Measurements from ENCODE around the gene NELFCD.
"Not testable (repeated sequence)": the region's sequence is repeated elsewhere in the genome, so short reads cannot be mapped to it uniquely, and the experiment has no call there.

The NELFCD gene

DNA sequence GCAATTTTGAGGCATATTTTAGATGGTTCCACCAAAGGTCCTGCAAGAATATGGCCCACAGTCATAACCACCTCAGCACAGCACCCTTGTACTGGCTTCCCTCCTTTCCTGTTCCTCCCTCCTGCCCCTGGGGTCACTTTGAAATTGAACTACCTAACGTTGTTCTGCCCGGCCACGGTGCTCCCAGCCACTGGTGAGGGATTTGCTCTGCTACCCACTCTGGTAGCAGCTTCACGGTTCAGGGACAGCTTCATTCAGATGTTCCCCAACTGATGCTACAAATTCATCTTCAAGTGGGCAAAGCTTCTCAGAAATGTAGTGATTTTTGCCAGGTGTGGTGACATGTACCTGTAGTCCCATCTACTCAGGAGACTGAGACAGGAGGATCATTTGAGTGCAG is 7.9 kb upstream of the NELFCD start:
- DNase-seq (ENCODE audit: low spot score) = no peak

- DNase-seq (ENCODE audit: low spot score) = no peak
Observed at GRCh38 chr20:58973866-58974265, 7.2 kb upstream of the NELFCD start.

DNA sequence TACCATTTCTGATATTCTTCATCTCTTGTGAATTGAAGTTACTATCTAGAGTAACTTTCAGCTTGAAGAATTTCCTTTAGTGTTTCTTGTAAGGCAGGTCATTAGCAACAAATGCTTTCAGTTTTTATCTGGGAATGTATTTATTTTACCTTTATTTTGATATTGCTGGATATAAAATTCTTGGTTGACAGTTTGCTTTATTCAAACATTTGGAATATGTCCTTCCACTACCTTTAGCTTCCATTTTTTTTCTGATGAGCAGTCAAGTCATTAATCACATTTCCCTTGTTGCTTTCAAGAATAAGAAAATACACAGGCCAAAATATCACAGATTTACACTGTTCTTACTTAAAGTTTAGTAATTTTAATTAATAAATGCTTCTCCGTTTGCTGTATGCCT is 5.7 kb upstream of the NELFCD start:
- DNase-seq (ENCODE audit: low spot score) = no peak

DNA sequence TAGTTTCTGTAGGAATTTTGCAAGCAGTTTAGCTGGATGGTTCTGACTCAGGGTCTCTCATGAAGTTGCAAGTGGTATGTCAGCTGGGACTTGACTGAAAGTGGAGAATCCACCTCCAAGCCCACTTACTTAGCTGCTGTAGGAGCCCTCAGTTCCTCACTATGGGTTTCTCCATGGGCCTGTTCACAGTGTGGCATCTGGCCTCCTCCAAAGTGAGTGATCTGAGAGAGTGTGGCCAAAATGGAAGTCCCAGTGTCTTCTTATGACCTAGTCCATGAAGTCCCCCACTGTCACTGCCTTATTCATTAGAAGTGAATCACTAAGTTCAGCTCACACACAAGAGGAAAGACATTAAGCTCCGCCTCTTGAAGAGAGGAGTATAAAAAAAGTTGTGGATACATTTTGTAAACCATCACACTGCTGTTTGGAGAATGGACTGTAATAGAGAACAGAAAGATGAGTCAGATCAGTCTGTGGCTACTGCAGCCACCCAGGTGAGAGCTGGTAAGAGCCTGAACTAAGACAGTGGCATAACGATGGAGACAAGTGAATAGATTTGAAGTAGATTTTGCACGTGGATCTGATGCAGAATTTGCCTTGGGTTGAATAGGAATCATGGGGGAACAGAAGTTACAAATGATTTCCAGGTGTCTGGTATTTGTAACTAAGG is 4.9 kb upstream of the NELFCD start:
- no peak for DNase-seq (ENCODE audit: low spot score)

- no peak for DNase-seq (ENCODE audit: low spot score)
Observed at GRCh38 chr20:58978351-58979190, 2.5 kb upstream of the NELFCD start.

- no peak for DNase-seq (ENCODE audit: low spot score)
Observed at GRCh38 chr20:58981628-58982364, 740 bp downstream of the NELFCD start.

GRCh38 chr20:58982406-58983114 is 1.5 kb downstream of the NELFCD start:
- no peak for DNase-seq (ENCODE audit: low spot score)

DNA sequence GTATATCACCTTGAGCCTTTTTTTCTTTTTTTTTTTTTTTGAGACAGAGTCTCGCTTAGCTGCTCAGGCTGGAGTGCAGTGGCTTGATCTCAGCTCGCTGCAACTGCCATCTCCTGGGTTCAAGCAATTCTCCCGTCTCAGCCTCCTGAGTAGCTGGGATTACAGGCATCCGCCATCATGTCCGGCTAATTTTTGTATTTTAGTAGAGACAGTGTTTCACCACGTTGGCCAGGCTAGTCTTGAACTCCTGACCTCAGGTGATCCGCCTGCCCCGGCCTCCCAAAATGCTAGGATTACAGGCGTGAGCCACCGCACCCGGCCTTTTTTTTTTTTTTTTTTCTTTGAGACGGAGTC is 2.0 kb downstream of the NELFCD start:
- DNase-seq (ENCODE audit: low spot score) = not testable (repeated sequence)

DNA sequence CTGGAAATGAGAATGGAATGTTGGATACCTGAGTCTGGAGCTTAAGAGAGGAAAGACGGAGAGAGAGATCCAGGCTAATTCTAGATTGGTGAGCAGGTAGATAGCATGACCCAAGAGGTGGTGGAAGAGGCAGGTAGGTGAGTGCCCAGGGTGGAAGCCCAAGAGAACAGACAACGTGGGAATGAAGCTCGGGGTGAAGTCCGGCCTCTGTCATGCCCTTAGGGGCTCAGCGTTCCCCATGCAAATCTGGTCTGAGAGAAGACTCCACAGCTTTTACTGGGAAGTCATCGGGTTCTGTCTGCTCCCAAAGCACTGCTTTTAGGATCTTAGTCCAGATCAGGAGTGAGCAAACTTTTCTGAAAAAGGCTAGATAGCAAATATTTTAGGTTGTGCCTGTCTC is 3.6 kb downstream of the NELFCD start:
- no peak for DNase-seq (ENCODE audit: low spot score)

GRCh38 chr20:58985656-58986055 is 4.6 kb downstream of the NELFCD start:
- DNase-seq (ENCODE audit: low spot score) = no peak

GRCh38 chr20:58986286-58986967 is 5.4 kb downstream of the NELFCD start:
- DNase-seq (ENCODE audit: low spot score) = no peak

- no peak for DNase-seq (ENCODE audit: low spot score)
Observed at GRCh38 chr20:58986968-58987517, 6.0 kb downstream of the NELFCD start.

GRCh38 chr20:58987790-58988564 is 6.9 kb downstream of the NELFCD start:
- no peak for DNase-seq (ENCODE audit: low spot score)

DNA sequence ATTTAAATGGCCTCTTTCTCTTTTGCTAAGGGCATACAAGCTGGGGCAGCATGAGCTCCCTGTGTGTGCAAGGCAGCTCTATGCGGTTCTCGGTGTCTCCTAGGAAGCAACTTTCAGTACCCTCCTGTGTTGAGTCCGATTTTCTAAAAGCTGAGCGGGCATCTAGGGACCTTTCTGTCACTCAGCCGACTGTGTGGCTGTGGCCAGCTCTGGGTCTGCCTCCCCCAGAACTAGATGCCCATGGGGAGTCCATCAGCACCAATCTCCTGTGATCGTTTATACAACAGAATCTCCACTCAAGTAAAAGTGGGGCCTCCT is 7.5 kb downstream of the NELFCD start:
- no peak for DNase-seq (ENCODE audit: low spot score)

DNA sequence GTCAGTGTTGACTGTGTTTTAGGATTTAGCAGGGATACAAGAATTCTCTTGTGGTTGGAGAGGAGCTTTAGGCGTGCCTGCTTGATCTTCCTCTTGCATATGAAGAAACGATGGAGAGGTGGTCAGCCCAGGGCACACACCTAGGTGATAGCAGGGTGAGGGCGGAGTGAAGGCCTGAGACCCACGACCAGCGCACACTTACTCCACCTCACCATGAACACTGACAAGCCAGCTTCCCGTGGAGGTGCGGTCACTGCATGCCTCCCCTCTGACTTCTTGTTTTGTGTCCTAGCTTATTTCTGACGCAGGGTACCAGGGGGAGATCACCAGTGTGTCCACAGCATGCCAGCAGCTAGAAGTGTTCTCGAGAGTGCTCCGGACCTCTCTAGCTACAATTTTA is 8.1 kb downstream of the NELFCD start:
- no peak for DNase-seq (ENCODE audit: low spot score)

GRCh38 chr20:58990651-58991445 is 9.8 kb downstream of the NELFCD start:
- DNase-seq (ENCODE audit: low spot score) = no peak

- no peak for DNase-seq (ENCODE audit: low spot score)
Observed at GRCh38 chr20:58991715-58992114, 10.7 kb downstream of the NELFCD start.

GRCh38 chr20:58992911-58993310 is 11.9 kb downstream of the NELFCD start:
- no peak for DNase-seq (ENCODE audit: low spot score)

GRCh38 chr20:58993332-58994248 is 12.5 kb downstream of the NELFCD start:
- DNase-seq (ENCODE audit: low spot score) = no peak

All from AG08395 (cell line).